ENCODE measurements around the gene TBC1D19.

- TF ChIP-seq EZH2phosphoT487 (IDR thresholded peaks at IDR 0.05; ENCODE audit: low read depth) (no peak), CTCF (IDR thresholded peaks at IDR 0.05; ENCODE audit: low read depth, low read length) (no peak)
Observed at GRCh38 chr4:26785810-26786209, 201.9 kb downstream of the TBC1D19 start.

Measured in OCI-LY3 (cell line).